Stimulated activated CD4-positive, alpha-beta T cell treated with anti-CD3 and anti-CD28 coated beads, Interleukin-12 subunit alpha, Interleukin-12 subunit beta, amount 100 ng/mL, for 48 hours (primary cell): Measurements from ENCODE around the gene NT5C1A.

ENCODE experiments used
- DNase-seq, 3 donors: peaks; one replicate each; pipeline ENCODE4 v3.0.0-alpha.2; 2020; ENCODE audit warnings: low read depth in 2 of 3, low spot score in 1 of 3

The NT5C1A gene

DNA sequence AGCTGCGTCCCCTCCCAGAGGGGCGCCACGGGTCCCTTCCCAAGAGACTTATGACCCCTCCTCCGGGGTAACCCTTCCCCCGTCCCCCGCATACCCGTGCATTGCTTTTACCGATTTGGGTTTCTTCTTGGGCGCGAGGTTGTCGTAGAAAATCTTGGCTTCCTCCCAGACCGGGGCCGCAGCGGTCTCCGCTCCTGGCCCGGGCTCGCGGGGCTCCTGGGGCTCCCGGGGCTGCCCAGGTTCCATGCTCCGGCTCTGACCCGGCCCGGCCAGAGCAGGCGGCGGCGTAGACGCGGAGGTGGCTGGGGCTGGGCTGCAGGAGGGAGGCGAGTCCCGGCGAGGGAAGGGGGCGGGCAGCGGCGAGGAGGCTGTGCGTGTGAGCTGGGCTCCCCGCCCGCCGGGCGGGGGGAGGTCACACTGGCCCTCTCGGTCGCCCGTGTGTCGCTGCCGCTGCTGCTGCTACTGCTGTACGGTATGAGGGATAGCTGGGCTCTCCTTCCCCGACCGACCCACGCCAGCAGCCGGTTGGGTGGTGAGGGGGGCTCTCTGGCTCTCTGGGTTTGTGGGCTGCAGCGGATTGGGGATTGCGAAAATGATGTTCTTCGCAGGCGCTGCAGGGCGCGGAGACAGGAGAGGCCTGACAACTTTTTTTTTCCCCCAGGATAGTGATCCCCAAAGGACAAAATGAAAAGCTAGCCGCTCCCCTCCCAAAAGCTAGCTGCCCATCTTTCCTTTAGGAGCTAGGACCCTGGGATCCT, at the start of gene NT5C1A:
TSS of gene NT5C1A (minus strand) at position 315 of the 758 bp plus-strand sequence. CDS start at position 246, 69 bp downstream.
- no peak for DNase-seq

DNA sequence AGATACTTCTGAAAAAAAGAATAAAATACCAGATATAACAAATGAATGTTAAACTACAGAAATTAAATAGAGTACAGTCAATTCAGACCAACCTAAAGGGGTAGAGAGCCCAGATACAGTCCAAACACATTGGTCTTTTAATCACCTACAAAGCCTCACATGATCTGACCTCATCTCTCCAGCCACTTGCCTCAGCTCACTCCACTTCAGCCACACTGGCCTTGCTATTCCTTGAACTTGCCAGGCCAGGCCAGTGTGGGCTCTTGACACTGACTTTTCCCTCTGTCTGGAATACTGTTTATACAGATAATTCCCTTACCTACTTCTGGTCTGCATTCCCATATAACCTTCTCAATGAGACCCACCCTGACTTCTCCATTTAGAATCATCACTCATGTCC, 49.8 kb upstream of the NT5C1A start:
- no peak for DNase-seq

DNA sequence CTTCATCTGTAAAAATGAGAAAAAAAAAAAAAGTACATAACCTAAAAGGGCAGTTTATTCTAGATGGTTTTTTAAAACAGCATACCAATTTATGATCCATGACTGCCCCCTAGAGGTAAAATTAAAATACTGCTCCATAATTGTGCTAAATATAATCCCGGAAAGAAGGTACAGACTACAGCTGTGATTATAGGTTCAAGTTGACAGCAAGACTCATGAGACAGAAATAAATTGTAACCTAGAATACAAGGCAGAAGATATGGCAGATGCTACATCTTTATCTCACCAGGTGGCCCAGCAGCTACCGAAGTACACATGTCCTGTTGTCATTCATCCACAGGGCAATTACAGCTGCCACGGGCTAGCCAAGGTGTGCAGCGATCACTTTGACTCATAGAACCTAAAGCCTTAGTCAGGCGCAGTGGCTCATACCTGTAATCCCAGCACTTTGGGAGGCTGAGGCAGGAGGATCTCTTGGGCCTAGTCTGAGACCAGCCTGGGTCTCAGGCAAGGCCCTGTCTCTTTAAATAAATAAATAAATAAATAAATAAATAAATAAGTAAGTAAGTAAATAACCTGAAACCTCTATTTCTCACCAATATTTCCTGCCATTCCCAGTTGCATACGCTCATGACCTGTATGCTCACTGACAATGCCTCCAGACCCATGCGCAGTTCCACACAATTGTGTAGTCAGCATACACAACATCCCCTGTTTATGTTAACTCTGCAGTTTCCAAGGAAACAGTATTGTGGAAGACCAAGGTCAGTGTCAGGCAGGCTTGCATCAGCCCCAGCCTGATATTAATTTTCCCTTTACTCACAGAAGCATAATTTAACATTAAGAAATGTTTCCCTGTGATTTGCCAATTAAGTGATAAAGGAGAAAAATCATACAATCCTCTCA, 48.4 kb upstream of the NT5C1A start:
- DNase-seq: peak in 1 of 3 donors; percentile 28

DNA sequence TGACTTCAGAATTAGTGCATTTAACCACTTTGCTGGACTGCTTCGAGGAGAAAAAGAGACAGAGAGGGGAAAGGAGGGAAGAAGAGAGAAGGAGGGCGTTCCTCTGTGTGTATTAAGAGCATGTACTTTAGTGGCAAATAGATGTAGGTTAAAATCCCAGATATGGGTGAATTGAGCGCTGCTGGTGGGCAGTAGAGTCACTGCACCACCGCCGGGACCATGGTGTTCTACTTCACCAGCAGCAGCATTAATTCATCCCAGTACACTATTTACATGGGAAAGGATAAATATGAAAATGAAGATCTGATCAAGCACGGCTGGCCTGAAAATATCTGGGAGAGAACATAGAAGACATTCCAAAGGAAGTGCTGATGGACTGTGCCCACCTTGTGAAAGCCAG, 45.9 kb upstream of the NT5C1A start:
- DNase-seq: no peak

DNA sequence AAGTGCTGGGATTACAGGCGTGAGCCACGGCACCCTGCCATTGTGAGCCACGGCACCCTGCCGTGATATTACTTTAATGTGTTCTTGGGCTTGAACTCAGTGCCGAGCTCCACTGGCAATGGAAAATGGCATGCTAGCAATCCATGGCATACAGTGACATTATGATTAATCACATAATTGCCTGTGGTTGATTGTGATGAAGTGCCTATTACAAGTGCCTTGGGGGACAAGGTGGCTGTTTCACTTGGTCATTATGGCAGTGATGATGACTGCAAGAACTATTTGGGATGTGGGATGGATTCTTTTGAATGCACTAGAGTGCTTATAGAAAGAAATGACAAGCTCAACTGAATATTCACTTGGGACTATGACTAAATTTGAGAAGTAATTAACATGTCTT, 41.6 kb upstream of the NT5C1A start:
- DNase-seq: no peak

DNA sequence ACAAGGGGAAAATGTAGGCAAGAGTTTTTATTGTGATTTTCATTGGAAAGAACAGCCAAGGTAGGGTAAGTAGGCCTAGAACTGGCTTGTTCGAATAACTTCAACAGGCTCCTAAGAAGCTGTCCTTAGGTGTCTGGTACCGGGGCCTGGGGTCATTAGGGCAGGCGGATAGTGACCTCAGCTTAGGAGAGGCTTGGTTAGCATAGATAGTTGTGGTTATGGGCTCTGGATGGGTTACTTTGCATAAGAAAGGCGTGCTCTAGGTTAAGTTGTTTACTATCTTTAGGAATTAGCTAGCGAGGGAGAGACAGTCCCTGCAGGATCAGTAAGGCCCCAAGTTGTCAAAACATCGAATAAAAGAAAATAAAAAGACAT, 40.0 kb upstream of the NT5C1A start:
- no peak for DNase-seq

DNA sequence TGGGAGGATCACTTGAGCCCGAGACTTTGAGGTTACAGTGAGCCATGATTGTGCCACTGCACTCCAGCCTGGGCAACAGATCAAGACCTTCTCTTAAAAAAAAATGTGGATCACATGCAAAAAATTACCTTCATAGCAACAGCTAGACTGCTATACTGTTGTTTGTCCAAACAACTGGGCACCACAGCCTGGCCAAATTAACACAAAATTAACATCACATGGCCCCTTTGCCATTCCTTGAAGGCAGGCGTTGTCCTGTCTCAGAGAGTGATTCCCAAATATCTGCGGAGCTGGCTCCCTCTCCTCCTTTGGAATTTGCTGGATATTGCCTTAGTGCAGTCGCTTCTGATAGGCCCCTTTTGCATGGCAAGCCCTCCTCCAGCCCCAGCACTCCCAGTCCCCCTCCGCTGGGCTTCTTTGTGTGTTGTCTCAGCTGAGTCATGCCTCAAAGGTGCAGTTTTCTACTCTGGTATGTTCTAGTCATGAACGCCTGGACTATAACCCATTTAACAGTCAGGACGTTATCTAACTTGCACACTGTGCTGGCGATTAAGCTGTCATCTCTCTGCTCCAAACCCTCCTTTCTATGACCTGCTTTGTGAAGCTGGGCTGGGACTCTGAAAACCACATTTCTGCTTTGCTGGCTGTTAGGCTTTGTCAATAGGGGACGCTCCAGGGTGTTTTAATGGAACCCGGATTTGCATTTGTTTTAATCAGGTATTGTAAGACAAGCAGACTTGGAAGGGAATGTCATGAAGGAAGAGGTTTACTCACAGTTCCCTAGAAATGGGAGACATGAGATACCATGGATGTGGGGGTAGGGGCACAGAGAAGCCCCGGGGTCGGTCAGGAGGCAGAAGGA, 39.4 kb upstream of the NT5C1A start:
- DNase-seq: no peak

DNA sequence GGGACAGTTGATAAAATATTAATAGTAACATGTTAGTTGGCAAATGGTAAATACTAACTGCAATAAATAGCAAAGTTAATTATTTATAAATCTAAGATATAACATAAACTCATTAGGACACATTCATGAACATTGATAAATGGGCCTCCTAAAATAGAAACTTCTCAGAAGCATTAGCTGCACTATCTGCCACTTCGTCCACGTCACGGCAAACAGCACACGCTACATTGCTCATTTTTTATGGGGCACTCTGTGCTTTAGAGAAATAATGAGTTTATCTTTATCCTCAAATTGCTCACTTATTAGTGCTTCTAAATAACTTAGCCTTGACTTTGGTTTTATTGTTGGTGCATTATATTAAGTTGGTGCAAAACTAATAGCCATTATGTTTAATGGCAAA, 35.6 kb upstream of the NT5C1A start:
- DNase-seq: no peak

DNA sequence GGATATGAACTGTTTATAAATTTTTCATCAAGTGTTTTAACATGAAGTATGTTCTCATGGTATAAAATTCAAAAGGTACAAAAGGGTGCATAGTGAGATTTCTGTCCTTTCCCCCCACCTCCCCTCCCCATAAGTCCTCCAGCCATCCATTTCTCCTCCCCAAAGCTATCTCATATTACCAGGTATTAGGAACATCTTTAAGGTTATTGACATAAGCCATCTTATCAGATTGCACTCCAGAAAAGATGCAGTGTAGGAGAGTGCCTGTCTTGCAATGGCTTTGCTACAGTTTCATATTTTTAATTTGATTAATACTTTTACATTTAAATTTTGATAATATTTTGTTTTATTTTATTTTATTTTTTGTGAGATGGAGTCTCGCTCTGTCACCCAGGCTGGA, 32.9 kb upstream of the NT5C1A start:
- no peak for DNase-seq

DNA sequence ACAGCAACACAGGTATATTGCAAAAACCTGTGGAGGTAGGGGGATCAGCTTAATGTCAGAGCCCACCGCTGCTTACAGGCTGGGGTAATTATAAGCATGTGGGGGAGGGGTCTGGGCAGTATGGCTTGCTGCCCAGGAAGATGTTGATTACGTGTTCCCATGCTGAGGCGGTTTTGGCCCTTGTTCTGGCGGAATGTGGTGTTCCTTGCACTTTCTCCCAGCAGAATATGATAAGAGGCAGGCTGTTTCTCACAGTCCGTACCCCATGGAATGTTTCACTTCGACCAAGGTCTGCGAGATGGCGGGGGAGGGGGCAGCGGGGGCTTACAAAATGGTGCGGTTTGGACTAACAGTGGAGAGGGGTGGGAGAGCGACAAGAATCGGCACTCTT, 29.1 kb upstream of the NT5C1A start:
- no peak for DNase-seq

DNA sequence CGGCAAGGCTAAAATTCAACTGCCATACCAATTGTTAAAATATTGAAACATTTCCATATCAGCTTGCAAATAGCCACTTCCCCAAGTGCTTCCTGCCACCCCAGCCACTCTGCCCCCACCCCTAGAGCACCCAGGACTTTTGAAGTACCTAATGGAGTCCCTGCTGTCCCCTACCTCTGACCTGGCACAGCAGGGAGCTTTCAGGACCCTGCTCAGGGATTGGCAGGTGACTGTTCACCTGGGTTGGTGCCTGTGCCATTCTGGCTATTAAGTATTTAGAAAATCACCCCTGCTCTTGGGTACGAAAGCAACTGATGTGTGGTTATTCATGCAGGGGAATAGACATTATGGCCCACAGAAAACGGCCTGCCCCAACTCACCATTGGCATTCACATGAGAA, 28.4 kb upstream of the NT5C1A start:
- DNase-seq: no peak

DNA sequence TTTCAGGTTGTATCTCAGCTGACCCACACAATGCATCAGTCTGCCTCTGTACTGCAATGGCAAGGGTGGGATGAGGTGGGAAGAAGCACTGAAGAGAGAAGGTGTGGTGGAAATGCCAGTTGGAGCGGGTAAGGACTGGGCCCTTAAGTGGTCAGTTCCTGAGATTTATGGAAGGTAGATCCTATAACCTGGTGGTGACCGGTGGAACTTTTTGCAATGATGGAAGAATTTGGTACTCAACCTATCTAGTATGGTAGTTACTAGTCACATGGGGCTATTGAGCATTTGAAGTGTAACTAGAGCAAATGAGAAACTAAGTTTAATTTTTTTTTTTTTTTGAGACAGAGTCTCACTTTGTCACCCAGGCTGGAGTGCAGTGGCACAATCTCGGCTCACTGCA, 27.5 kb upstream of the NT5C1A start:
- DNase-seq: no peak

DNA sequence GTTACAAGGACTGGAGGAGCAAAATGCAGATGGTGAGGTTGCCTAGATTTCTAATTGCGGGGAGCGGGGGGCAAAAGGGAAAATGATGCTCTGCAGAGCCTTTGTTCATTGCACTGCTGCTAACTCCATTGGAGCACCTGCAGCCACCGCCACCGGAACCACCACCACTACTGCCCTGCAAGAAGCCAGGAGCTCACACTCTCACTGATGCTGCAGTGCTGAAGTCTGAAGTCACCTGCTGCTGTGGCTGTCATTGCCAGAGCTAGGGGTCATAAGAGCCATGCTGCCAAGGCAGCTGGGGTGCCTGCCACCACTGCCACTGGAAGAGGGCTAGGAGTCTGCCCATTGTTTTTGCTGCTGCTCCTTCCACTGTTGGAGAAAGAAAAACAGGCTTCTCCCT, 26.7 kb upstream of the NT5C1A start:
- no peak for DNase-seq

DNA sequence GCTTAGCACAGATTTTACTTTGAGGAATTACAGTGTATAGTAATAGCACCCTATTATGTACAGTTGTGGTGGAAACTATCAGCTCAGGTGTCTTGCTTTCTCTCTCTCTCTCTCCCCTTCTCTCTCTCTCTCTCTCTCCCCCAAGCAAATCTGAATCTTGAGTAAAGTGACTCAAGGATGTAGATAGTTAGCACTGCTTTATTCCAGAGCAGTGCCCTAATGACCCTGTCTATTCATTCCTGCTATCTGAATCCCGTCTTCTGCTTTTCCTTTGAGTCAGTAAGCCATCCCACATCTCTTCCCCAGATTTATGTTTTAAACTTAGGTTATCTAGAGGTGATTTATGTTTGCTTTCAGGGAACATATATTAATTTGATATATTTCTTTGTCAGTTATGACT, 24.5 kb upstream of the NT5C1A start:
- no peak for DNase-seq

DNA sequence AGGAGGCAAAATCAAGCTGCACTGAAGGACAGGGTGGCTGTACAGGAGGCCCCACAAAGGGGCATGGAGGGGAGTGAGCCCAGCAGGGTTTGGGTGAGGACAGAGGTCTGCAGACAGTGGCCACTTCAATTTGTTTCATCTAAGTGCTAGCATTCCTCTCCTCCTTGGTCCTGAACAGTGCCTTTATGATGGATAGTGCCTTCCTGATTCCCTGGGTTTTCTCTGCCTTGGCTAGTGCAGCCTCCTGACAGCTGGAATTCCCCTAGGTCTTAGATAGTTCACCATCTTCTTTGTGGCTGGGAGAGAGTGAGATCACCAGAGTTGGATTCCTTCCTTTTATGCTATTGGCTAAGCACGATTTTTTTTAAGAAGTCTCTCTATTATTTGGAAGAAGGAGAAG, 23.1 kb upstream of the NT5C1A start:
- no peak for DNase-seq

DNA sequence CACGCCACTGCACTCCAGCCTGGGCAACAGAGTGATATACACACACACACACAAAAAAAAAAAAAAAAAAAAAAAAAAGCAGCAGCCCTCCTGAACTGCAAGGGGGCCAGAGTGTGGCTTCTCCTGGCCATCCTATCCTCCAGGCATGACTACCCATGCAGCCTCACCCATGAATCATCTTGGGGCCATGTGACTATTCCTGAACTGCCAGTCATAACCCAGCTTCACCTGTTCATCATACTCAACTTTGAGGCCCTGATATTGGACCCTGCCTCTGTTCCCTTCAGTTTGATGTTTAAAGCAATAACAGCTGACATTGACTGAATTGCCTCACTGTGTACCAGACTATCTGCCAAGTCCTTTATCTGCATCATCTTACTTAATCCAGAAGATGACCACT, 22.1 kb upstream of the NT5C1A start:
- no peak for DNase-seq

DNA sequence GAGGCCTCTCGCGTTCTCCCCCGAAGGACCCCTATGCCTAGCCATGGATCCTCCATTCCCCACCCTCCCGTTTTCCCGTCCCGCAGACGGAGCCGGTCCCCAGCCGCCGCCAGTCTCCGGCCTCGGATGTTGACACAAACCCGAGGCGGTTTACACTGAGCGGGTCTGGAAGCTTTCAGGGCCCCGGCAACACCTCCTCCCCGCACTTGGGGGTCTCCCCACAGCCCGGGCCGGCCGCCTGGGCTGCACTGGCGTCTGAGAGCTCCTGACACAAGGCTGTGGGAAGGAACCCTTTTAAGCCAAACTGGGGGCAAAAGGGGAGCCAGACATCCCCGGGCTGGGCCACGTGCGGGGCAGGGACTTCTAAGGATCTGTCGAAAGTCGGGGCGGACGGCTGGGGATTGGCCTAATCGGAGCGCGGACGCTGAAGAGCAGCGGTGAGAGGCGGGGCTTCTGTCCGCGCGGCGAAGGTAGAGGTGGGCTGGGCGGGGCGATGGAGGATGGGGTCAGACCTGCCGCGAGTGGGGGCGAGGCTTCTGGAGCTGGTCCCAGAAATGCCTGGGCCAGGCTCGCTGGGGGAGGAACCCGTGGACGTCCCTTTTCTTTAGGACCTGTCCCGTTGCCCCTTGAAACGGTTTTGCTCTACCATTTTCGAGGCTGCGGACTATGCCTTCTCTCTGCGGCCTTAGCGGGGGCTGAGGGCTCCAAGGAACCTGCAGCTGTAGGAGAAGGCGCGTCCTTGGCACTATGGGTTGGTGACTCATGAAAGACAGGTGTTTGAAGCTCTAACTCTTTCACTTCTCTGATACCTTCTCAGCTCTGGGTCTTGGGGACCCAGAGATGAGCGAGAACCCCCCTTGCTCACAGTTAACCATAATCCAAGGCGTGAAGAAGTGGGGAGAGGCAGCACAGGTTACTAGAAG, 20.5 kb upstream of the NT5C1A start:
- no peak for DNase-seq

DNA sequence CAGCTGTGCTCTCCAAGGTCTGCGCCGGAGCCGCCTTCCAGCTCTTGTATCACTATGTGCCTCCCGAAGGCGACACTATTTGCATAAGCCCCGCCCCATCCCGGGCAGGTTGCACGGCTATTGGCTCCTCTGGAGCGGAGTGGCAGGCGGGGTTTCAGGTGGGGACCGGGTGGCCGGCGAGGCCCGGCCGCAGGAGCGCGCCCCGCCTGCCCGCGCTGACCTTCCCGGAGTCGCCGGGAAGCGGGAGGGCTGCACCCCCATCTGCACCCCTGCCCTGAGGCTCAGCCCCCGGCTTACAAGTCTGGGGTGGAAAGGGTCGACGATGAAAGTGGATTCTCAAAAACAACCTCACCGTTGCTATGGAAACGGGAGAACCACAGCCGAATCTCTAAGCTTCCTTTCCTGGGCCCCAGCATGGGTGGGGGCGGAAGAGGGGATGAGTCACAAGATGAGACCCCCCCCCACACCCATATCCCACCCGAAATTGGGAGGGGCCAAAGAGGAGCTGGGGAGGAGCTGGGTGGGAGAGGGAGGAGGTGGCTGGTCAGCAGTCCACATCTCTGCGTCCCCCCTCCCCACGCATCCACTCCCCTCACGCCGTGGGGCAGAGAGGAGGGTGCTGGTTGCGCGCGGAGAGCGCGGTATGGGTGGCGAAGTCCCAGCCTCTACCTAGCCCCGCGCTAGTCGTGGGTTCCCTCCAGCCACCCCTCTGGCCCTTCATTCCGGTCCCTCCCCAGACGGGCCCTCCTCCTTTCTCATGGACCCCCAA, 19.7 kb upstream of the NT5C1A start, which contains the start of gene HPCAL4:
TSS of gene HPCAL4 (minus strand) at position 51 of the 769 bp plus-strand sequence. CDS start 6,830 bp downstream, outside the sequence.
- DNase-seq: peak; percentile 76 to 85 (median 83)

DNA sequence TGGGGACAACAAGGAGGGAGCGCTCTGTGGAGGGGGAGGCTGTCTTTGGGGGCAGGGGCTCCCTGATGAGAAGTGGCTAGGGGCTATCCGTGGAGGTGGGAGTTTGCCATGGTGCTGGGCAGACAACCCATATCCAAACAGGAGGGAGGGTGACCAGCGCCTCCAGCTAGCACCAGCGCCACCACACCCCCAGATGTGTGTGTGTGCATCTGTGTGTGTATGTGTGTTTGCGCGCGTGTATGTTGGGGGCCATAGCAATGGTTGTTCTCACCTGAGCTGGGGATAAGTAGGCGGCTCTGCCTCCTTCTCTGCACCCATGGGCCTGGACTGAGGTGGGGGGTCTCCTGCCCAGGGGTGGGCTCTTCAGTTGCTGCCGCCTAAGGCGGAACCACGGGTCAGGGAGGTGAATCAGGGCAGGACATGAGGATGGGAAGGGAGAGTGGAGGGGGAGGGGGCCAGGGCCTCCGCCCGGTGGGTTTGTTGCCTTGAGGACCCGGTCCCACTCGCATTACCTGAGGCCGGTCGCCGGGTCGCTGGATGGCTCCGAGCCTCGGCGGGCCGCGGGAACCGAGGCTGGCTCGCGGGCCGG, 19.0 kb upstream of the NT5C1A start:
- no peak for DNase-seq
